Sigmoid colon (tissue), 7 donors: ENCODE results near the gene TMEM132D. TPM values are rescaled to one million over a fixed set of nuclear protein-coding genes. Genes with fewer than 3 reads are reported as not detected.
"Not testable (repeated sequence)": the region's sequence is repeated elsewhere in the genome, so short reads cannot be mapped to it uniquely, and the experiment has no call there.

Experiments used
- DNase-seq: peaks from one replicate; pipeline ENCODE4 v3.0.0-alpha.2; 2019
- H3K27ac ChIP-seq, 4 donors: fragments of 200-600 bp; sonication (generic); one replicate each; pipeline ENCODE4 v1.5.1; 2016 to 2019; ENCODE audit warnings: mild to moderate bottlenecking in 1 of 4
- H3K27me3 ChIP-seq, 3 donors: fragments of 200-600 bp; sonication (generic); one replicate each; pipeline ENCODE4 v1.5.1; 2019; ENCODE audit warnings: mild to moderate bottlenecking in 1 of 3
- H3K36me3 ChIP-seq, 4 donors: fragments of 200-600 bp; sonication (generic); one replicate each; pipeline ENCODE4 v1.5.1; 2016 to 2019
- H3K4me1 ChIP-seq, 4 donors: fragments of 200-600 bp; sonication (generic); one replicate each; pipeline ENCODE4 v1.5.1; 2017 to 2019
- H3K4me3 ChIP-seq, 4 donors: fragments of 200-600 bp; sonication (generic); one replicate each; pipeline ENCODE4 v1.5.1; 2017 to 2019; ENCODE audit warnings: mild to moderate bottlenecking in 2 of 4, moderate library complexity in 1 of 4
- H3K9me3 ChIP-seq, 4 donors: fragments of 200-600 bp in 3 of 4; sonication (generic) in 3 of 4; one replicate each; pipeline versions ENCODE4 v1.5.1 to v1.6.1; 2013 to 2019
- EP300 ChIP-seq, 4 donors: sonication (generic); formaldehyde crosslinking; IDR thresholded peaks; one replicate each; pipeline ENCODE4 v1.6.1; 2017; ENCODE audit warnings: antibody characterized with exemption in 4 of 4
- POLR2A ChIP-seq, 2 donors: fragments of 450-650 bp; IDR thresholded peaks; one replicate each; pipeline ENCODE4 v1.6.1; 2016; ENCODE audit warnings: antibody characterized with exemption in 2 of 2, mild to moderate bottlenecking in 2 of 2, moderate library complexity in 2 of 2
- POLR2AphosphoS5 ChIP-seq, 4 donors: sonication (generic); formaldehyde crosslinking; IDR thresholded peaks; one replicate each; pipeline ENCODE4 v1.6.1; 2017; ENCODE audit warnings: antibody characterized with exemption in 4 of 4
- WGBS, 2 donors: extraction: QIAGEN DNeasy Blood & Tissue Kit; methylation state at CpG; one replicate each; pipeline ENCODE4 v1.1.7; 2013; 5-methylcytosine and 5-hydroxymethylcytosine counted together
- intact Hi-C: fragments of 100-400 bp; cut with DNase I; formaldehyde crosslinking; loops from one replicate; pipeline ENCODE4 v1.15.1; 2023
- polyA plus RNA-seq, 3 donors: library from polyadenylated mRNA; stranded (reverse); fragments of 200-250 nt; gene quantifications; one replicate each; pipeline ENCODE4 v1.2.3, GENCODE V29; 2013
- total RNA-seq, 4 donors: library from RNA; depleted of rRNA; stranded (reverse); fragments of >200 nt; gene quantifications; one replicate each; pipeline ENCODE4 v1.1.0, GENCODE V29; 2016
- TF ChIP-seq, protein P1 (sequence below), 4 experiments: fragments of 450-650 bp in 3 of 4; fragments of 200-600 bp in 1 of 4; IDR thresholded peaks; one replicate each; pipeline ENCODE4 v1.5.1; 2016 to 2019; ENCODE audit warnings: antibody characterized with exemption in 4 of 4, mild to moderate bottlenecking in 3 of 4, moderate library complexity in 2 of 4
- donor health status: healthy with polysubstance abuse.
- donor health status: Bipolar disorder and iron deficiency.
- donor health status: healthy.

Gene TMEM132D
- total and polyA plus RNA-seq, 7 donors: under 0.01 to 0.03 (median under 0.01) TPM; not detected in 3

DNA sequence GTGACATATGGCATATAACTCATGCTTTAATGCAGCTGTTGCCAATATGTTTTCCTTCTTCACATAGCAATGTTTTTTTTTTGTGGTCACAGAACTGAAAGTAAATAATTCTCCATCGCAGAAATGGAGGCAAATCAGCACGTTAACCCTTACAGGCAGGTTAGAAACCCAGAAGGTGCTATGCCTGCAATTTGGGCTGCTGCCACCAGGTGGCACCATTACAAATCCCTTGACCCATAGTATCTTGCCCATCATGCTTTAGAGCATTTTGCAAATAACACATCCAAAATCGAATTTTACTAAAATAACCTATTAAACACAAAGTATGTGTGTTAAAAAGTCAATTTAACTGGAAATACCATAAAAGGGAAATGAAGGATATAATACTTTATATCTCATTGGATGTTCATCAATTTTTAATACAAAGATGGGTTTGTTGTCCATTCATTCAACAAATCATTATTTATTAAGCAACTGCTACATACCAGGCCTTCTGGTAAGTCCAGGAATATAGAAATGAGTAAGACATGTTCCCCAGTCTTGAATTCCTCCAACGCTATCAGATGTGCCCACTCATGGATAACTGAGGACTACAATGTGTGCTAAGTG, 710.5 kb downstream of the TMEM132D start:
- WGBS, 2 donors: 50 to 62% methylated on average over 4 of the region's 4 CpGs
- Histone ChIP-seq H3K4me1 (no peaks in the 10 kb centered on the region), H3K36me3 (no peaks in the 10 kb centered on the region), H3K4me3 (no peak overlapping the region), H3K27me3 (no peaks in the 10 kb centered on the region), H3K27ac (no peak overlapping the region), H3K9me3 (peaks cover 0 to 6% (median 0%) of the 10 kb centered on the region in 4 donors)
- intact Hi-C loops: no loop called here
- TF ChIP-seq, protein P1, sequence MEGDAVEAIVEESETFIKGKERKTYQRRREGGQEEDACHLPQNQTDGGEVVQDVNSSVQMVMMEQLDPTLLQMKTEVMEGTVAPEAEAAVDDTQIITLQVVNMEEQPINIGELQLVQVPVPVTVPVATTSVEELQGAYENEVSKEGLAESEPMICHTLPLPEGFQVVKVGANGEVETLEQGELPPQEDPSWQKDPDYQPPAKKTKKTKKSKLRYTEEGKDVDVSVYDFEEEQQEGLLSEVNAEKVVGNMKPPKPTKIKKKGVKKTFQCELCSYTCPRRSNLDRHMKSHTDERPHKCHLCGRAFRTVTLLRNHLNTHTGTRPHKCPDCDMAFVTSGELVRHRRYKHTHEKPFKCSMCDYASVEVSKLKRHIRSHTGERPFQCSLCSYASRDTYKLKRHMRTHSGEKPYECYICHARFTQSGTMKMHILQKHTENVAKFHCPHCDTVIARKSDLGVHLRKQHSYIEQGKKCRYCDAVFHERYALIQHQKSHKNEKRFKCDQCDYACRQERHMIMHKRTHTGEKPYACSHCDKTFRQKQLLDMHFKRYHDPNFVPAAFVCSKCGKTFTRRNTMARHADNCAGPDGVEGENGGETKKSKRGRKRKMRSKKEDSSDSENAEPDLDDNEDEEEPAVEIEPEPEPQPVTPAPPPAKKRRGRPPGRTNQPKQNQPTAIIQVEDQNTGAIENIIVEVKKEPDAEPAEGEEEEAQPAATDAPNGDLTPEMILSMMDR (IDR thresholded peaks at IDR 0.05): peak in 1 of 4 experiments; percentile 14
- TF ChIP-seq POLR2AphosphoS5 (IDR thresholded peaks at IDR 0.05): no peak
- DNase-seq: no peak

DNA sequence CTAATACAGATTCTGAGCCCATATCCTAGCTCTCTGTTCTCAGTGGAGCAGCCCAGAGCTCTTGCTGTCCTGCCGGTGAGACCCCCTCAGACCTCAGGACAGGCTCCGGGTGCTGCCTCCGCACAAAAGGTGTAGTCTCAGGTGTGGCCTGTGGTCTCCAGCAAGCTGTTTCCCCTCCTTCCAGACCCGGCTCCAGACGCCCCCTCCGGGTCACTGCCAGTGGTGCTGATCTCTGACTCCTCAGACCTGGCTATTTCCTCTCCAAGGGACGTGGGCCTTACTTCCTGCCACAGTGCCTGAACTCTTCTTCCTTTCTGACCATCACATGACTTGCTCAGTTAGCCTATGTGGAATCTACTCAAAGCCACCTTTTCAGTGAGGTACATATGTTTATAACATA, 713.0 kb downstream of the TMEM132D start:
- WGBS, 2 donors: 56 to 66% methylated on average over 7 of the region's 7 CpGs
- no peak for TF ChIP-seq POLR2A (IDR thresholded peaks at IDR 0.05)
- TF ChIP-seq, protein P1 (IDR thresholded peaks at IDR 0.05): no peak
- TF ChIP-seq EP300 (IDR thresholded peaks at IDR 0.05): no peak
- no peak for TF ChIP-seq POLR2AphosphoS5 (IDR thresholded peaks at IDR 0.05)
- intact Hi-C loops: no loop called here
- Histone ChIP-seq H3K27ac (no peak overlapping the region), H3K4me1 (no peaks in the 10 kb centered on the region), H3K4me3 (no peak overlapping the region), H3K36me3 (no peaks in the 10 kb centered on the region), H3K27me3 (no peaks in the 10 kb centered on the region), H3K9me3 (peaks cover 0 to 6% (median 0%) of the 10 kb centered on the region in 4 donors)
- DNase-seq: no peak

DNA sequence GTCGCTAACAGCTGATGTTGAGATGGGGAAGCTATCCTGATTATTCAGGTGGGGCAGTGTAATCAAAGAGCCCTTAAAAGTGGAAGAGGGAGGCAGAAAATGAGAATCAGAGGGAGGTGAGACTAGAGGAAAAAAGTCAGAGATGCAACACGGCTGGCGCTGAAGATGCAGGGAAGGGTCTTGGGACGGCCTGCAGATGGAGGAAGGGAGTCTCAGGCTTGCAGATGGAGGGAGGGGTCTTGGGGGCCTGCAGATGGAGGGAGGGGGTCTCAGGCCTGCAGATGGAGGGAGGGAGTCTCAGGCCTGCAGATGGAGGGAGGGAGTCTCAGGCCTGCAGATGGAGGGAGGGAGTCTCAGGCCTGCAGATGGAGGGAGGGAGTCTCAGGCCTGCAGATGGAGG, 713.9 kb downstream of the TMEM132D start:
- intact Hi-C loops, H3K9me3 ChIP-seq, H3K27me3 ChIP-seq, H3K4me1 ChIP-seq, H3K36me3 ChIP-seq, DNase-seq, H3K27ac ChIP-seq, H3K4me3 ChIP-seq: not testable (repeated sequence)
- 80 to 87% methylated on average over 4 of the region's 4 CpGs for WGBS, 2 donors

DNA sequence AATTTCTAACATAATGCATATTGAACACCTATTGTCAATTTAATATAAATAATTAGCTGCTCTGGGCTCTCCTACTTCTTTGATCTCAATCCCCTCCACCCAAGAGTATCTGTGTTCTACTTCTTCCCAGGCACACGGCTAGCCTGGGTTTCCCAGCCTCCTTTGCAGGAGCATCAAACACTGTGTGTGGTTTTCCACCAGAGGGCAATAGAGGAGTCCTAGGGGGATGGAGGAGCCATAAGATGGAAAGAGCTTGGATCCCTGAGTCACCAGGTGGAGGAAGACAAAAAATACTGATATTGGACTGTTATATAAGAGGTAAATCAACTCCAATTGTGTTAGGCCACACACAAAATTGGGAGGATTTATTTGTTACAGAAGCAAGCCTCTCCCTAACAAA, 716.9 kb downstream of the TMEM132D start:
- no peaks in the 10 kb centered on the region for H3K4me1 ChIP-seq
- no peaks in the 10 kb centered on the region for H3K36me3 ChIP-seq
- H3K9me3 ChIP-seq: no peaks in the 10 kb centered on the region
- DNase-seq: no peak
- no peak overlapping the region for H3K4me3 ChIP-seq
- H3K27me3 ChIP-seq: no peaks in the 10 kb centered on the region
- 72 to 77% methylated on average over 1 of the region's 1 CpG for WGBS, 2 donors
- H3K27ac ChIP-seq: no peak overlapping the region
- intact Hi-C loops: no loop called here
- TF ChIP-seq EP300 (IDR thresholded peaks at IDR 0.05) (no peak), POLR2AphosphoS5 (IDR thresholded peaks at IDR 0.05) (no peak), POLR2A (IDR thresholded peaks at IDR 0.05) (no peak)
- TF ChIP-seq, protein P1 (IDR thresholded peaks at IDR 0.05): no peak

DNA sequence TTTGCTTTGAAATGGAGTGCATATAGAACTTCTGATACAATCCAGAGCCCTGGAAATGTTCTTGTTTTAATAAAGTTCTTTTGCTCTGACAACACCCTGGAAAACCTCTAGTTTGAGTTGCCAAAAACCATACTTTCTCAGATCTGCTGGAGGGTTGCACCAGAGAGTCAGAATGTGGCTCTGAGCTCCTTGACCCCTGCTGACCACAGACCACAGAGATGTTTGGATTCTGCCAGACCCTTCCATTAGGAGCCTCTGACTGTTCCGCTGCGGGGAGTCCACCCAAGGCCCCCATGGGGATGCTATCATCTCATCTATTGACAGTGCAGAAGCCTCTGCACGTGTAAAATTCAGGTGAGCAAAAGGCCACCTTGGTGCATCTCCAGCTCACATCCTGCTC, 718.0 kb downstream of the TMEM132D start:
- H3K4me3 ChIP-seq: no peak overlapping the region
- H3K9me3 ChIP-seq: no peaks in the 10 kb centered on the region
- no peaks in the 10 kb centered on the region for H3K36me3 ChIP-seq
- intact Hi-C loops: no loop called here
- no peak for DNase-seq
- WGBS, 2 donors: 71 to 87% methylated on average over 3 of the region's 3 CpGs
- TF ChIP-seq EP300 (IDR thresholded peaks at IDR 0.05): no peak
- no peaks in the 10 kb centered on the region for H3K27me3 ChIP-seq
- H3K4me1 ChIP-seq: no peaks in the 10 kb centered on the region
- H3K27ac ChIP-seq: no peak overlapping the region
